Neutrophil (primary cell): ENCODE results near the gene HOXB4.

Source experiments
- H3K27ac ChIP-seq: fragments of 200-600 bp; sonication (generic); 2 replicates; pipeline ENCODE4 v1.5.1; 2016; ENCODE audit warnings: mild to moderate bottlenecking, moderate library complexity
- H3K27me3 ChIP-seq: fragments of 200-600 bp; sonication (generic); 2 replicates; pipeline ENCODE4 v1.6.0; 2016; ENCODE audit warnings: mild to moderate bottlenecking
- H3K36me3 ChIP-seq: fragments of 200-600 bp; sonication (generic); 2 replicates; pipeline ENCODE4 v1.5.1; 2017
- H3K4me1 ChIP-seq, 2 experiments: fragments of 200-600 bp in 1 of 2; sonication (generic) in 1 of 2; 1 replicate in 1 of 2; 2 replicates in 1 of 2; pipeline versions ENCODE4 v1.5.1 to v1.6.1; 2013 to 2016; ENCODE audit warnings: low read depth in 1 of 2, low read length in 1 of 2, mild to moderate bottlenecking in 1 of 2, moderate library complexity in 1 of 2; ENCODE audit not compliant: control insufficient read depth in 1 of 2, insufficient read depth in 1 of 2
- H3K4me3 ChIP-seq, 2 experiments: fragments of 200-600 bp in 1 of 2; sonication (generic) in 1 of 2; 1 replicate in 1 of 2; 2 replicates in 1 of 2; pipeline ENCODE4 v1.5.1; 2013 to 2016; ENCODE audit warnings: low read depth in 1 of 2, low read length in 1 of 2, mild to moderate bottlenecking in 1 of 2, moderate library complexity in 1 of 2
- H3K9me3 ChIP-seq: fragments of 200-600 bp; sonication (generic); 2 replicates; pipeline ENCODE4 v1.5.1; 2016
- TF ChIP-seq, protein P1 (sequence below): fragments of 200-600 bp; sonication (generic); IDR thresholded peaks from 2 replicates; pipeline ENCODE4 v1.5.1; 2016; ENCODE audit warnings: antibody characterized with exemption

Gene HOXB4

GRCh38 chr17:48624544-48625494, 46.7 kb upstream of the HOXB4 start:
- Histone ChIP-seq H3K36me3 (no peaks in the 10 kb centered on the region), H3K4me3 (no peak overlapping the region), H3K27ac (no peak overlapping the region), H3K27me3 (peaks cover 100% of the 10 kb centered on the region), H3K9me3 (no peaks in the 10 kb centered on the region), H3K4me1 (peaks cover 0 to 6% of the 10 kb centered on the region in 2 experiments)
- TF ChIP-seq, protein P1, sequence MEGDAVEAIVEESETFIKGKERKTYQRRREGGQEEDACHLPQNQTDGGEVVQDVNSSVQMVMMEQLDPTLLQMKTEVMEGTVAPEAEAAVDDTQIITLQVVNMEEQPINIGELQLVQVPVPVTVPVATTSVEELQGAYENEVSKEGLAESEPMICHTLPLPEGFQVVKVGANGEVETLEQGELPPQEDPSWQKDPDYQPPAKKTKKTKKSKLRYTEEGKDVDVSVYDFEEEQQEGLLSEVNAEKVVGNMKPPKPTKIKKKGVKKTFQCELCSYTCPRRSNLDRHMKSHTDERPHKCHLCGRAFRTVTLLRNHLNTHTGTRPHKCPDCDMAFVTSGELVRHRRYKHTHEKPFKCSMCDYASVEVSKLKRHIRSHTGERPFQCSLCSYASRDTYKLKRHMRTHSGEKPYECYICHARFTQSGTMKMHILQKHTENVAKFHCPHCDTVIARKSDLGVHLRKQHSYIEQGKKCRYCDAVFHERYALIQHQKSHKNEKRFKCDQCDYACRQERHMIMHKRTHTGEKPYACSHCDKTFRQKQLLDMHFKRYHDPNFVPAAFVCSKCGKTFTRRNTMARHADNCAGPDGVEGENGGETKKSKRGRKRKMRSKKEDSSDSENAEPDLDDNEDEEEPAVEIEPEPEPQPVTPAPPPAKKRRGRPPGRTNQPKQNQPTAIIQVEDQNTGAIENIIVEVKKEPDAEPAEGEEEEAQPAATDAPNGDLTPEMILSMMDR: no peak

GRCh38 chr17:48624118-48624517, 46.0 kb upstream of the HOXB4 start:
- H3K36me3 ChIP-seq: no peaks in the 10 kb centered on the region
- no peak overlapping the region for H3K27ac ChIP-seq
- no peaks in the 10 kb centered on the region for H3K9me3 ChIP-seq
- H3K4me3 ChIP-seq: no peak overlapping the region
- TF ChIP-seq, protein P1: no peak
- H3K27me3 ChIP-seq: peaks cover 100% of the 10 kb centered on the region
- peaks cover 0 to 6% of the 10 kb centered on the region in 2 experiments for H3K4me1 ChIP-seq

- Histone ChIP-seq H3K27ac (no peak overlapping the region), H3K27me3 (peaks cover 100% of the 10 kb centered on the region), H3K36me3 (no peaks in the 10 kb centered on the region), H3K4me3 (no peak overlapping the region), H3K4me1 (peaks cover 0 to 6% of the 10 kb centered on the region in 2 experiments), H3K9me3 (no peaks in the 10 kb centered on the region)
- TF ChIP-seq, protein P1: no peak
Observed at GRCh38 chr17:48623583-48623982, 45.4 kb upstream of the HOXB4 start.

DNA sequence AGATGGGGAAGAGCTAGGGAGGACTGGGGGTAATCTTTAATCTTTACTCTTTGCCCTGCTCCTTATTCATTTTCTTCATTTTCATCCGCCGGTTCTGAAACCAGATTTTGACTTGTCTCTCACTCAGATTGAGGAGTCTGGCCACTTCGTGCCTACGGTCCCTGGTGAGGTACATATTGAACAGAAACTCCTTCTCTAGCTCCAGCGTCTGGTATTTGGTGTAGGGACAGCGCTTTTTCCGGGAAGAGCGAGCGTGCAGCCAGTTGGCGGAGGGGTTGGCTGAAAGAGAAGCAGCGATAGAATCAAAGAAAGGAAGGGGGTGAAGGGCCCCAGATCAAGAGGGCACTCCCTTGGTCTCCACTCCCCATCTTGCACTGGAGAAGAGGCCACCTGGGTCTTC, 44.7 kb upstream of the HOXB4 start:
- peaks cover 100% of the 10 kb centered on the region for H3K27me3 ChIP-seq
- TF ChIP-seq, protein P1: no peak
- H3K4me1 ChIP-seq: peaks cover 0 to 6% of the 10 kb centered on the region in 2 experiments
- no peak overlapping the region for H3K27ac ChIP-seq
- no peaks in the 10 kb centered on the region for H3K9me3 ChIP-seq
- H3K4me3 ChIP-seq: no peak overlapping the region
- H3K36me3 ChIP-seq: no peaks in the 10 kb centered on the region

GRCh38 chr17:48621410-48622392, 43.6 kb upstream of the HOXB4 start:
- Histone ChIP-seq H3K27ac (no peak overlapping the region), H3K4me1 (peaks cover 0 to 6% of the 10 kb centered on the region in 2 experiments), H3K4me3 (no peak overlapping the region), H3K36me3 (no peaks in the 10 kb centered on the region), H3K27me3 (peaks cover 100% of the 10 kb centered on the region), H3K9me3 (no peaks in the 10 kb centered on the region)
- TF ChIP-seq, protein P1: no peak
